PC-9 (cell line): ENCODE measurements around the gene KIFC1. TPM values are rescaled to one million over a fixed set of nuclear protein-coding genes. Genes with fewer than 3 reads are reported as not detected.

Experiments
- BruUV-seq: library from RNA; stranded (reverse); fragments of 400-500 nt; replicated peaks from 2 replicates; lab custom pipeline; 2021; lab: Mats Ljungman, UMichigan
- CTCF ChIA-PET: fragments of 300-600 bp; sonication (Branson Sonifier 250); formaldehyde crosslinking; loops from one replicate; lab custom pipeline; 2022; ENCODE audit warnings: antibody characterized with exemption; lab: Charles Lee
- POLR2A ChIA-PET: fragments of 300-600 bp; sonication (Branson Sonifier 250); formaldehyde crosslinking; loops from one replicate; lab custom pipeline; 2022; ENCODE audit warnings: antibody characterized with exemption; ENCODE audit not compliant: unreplicated experiment; lab: Charles Lee
- DNase-seq, 2 experiments: peaks; one replicate each; pipeline versions ENCODE4 v3.0.0 to v3.0.0-alpha.2; 2015 to 2022; ENCODE audit warnings: mixed read lengths in 1 of 2
- H2AFZ ChIP-seq: fragments of 200-600 bp; sonication (generic); 2 replicates; pipeline ENCODE4 v1.8.1; 2017; ENCODE audit warnings: antibody characterized with exemption
- H3F3A ChIP-seq: fragments of 200-600 bp; sonication (generic); 2 replicates; pipeline ENCODE4 v1.8.1; 2017; ENCODE audit warnings: antibody characterized with exemption, mild to moderate bottlenecking, low read depth; ENCODE audit not compliant: insufficient read depth
- H3K27ac ChIP-seq: fragments of 200-600 bp; sonication (generic); 2 replicates; pipeline ENCODE4 v1.6.1; 2016; ENCODE audit warnings: mixed run types
- H3K27me3 ChIP-seq: fragments of 200-600 bp; sonication (generic); 2 replicates; pipeline ENCODE4 v1.6.1; 2016; ENCODE audit warnings: low read depth, mixed run types; ENCODE audit not compliant: insufficient read depth
- H3K36me3 ChIP-seq: fragments of 200-600 bp; sonication (generic); 2 replicates; pipeline ENCODE4 v1.6.1; 2016; ENCODE audit warnings: low read depth, mixed run types
- H3K4me1 ChIP-seq: fragments of 200-600 bp; sonication (generic); replicated peaks from 2 replicates; pipeline ENCODE4 v1.6.1; 2016; ENCODE audit warnings: mixed run types; ENCODE audit not compliant: insufficient read depth
- H3K4me2 ChIP-seq: fragments of 200-600 bp; sonication (generic); 2 replicates; pipeline ENCODE4 v1.6.1; 2017; ENCODE audit warnings: mixed run types
- H3K4me3 ChIP-seq: fragments of 200-600 bp; sonication (generic); 2 replicates; pipeline ENCODE4 v1.6.1; 2016; ENCODE audit warnings: mixed run types
- H3K79me2 ChIP-seq: fragments of 200-600 bp; sonication (generic); 2 replicates; pipeline ENCODE4 v1.6.1; 2017; ENCODE audit warnings: low read depth, mixed run types
- H3K9me2 ChIP-seq: fragments of 200-600 bp; sonication (generic); 2 replicates; pipeline ENCODE4 v1.8.1; 2017; ENCODE audit warnings: mild to moderate bottlenecking; ENCODE audit not compliant: insufficient read depth
- H3K9me3 ChIP-seq: fragments of 200-600 bp; sonication (generic); 2 replicates; pipeline ENCODE4 v1.8.1; 2016; ENCODE audit warnings: low read depth; ENCODE audit not compliant: insufficient read depth
- H4K20me1 ChIP-seq: fragments of 200-600 bp; sonication (generic); 2 replicates; pipeline ENCODE4 v1.8.1; 2017; ENCODE audit not compliant: insufficient read depth
- CTCF ChIP-seq: fragments of 200-600 bp; sonication (generic); conservative IDR thresholded peaks from 2 replicates; pipeline ENCODE4 v1.6.1; 2017; ENCODE audit warnings: mixed run types, antibody characterized with exemption, mild to moderate bottlenecking, moderate library complexity
- EZH2 ChIP-seq: fragments of 200-600 bp; sonication (generic); IDR thresholded peaks from 2 replicates; pipeline ENCODE4 v1.8.0; 2017; ENCODE audit warnings: antibody characterized with exemption, low read depth
- intact Hi-C: fragments of 100-400 bp; cut with micrococcal nuclease; formaldehyde crosslinking; loops from one replicate; pipeline ENCODE4 v1.10.0; 2022; ENCODE audit not compliant: unreplicated experiment
- total RNA-seq: library from RNA; stranded (reverse); gene quantifications from 2 replicates; pipeline ENCODE4 v1.2.3, GENCODE V29; 2021

Gene KIFC1
- total RNA-seq, 1 experiment from 2014 or later = 91.4 TPM

GRCh38 chr6:33446356-33446755 is 54.7 kb downstream of the KIFC1 start:
- H3K27me3 ChIP-seq = no peaks in the 10 kb centered on the region
- no peaks in the 10 kb centered on the region for H3K4me1 ChIP-seq
- no peak for TF ChIP-seq EZH2
- no peak for TF ChIP-seq CTCF
- H3K9me2 ChIP-seq = no peaks in the 10 kb centered on the region
- DNase-seq = no peak
- H3K4me2 ChIP-seq = no peak overlapping the region
- H3K36me3 ChIP-seq = no peaks in the 10 kb centered on the region
- H3K79me2 ChIP-seq = no peaks in the 10 kb centered on the region
- H2AFZ ChIP-seq = no peak overlapping the region
- ChIA-PET CTCF (no interaction called here), POLR2A (no interaction called here)
- H3K27ac ChIP-seq = no peak overlapping the region
- BruUV-seq = no TSS peak
- H3K4me3 ChIP-seq = no peak overlapping the region
- no peaks in the 10 kb centered on the region for H3K9me3 ChIP-seq
- intact Hi-C loops = no loop called here
- H3F3A ChIP-seq = peaks cover 4% of the 10 kb centered on the region; the same call in 1 of the 2 replicates
- no peaks in the 10 kb centered on the region for H4K20me1 ChIP-seq

GRCh38 chr6:33450434-33450833 is 58.8 kb downstream of the KIFC1 start:
- H2AFZ ChIP-seq = no peak overlapping the region
- no peaks in the 10 kb centered on the region for H3K27me3 ChIP-seq
- no peak for DNase-seq
- no peaks in the 10 kb centered on the region for H3K9me2 ChIP-seq
- no peak overlapping the region for H3K4me3 ChIP-seq
- H3K9me3 ChIP-seq = no peaks in the 10 kb centered on the region
- no peak overlapping the region for H3K27ac ChIP-seq
- no peaks in the 10 kb centered on the region for H3F3A ChIP-seq
- H3K4me2 ChIP-seq = no peak overlapping the region
- peaks cover 14% of the 10 kb centered on the region for H3K79me2 ChIP-seq
- no peaks in the 10 kb centered on the region for H4K20me1 ChIP-seq
- BruUV-seq = no TSS peak
- POLR2A ChIA-PET = no interaction called here
- H3K36me3 ChIP-seq = no peaks in the 10 kb centered on the region
- intact Hi-C loops = loop anchor here (5.0 kb wide), 1 partner anchor 38 kb away; the partner anchor contains the start of gene PHF1
- CTCF ChIA-PET = no interaction called here
- peaks cover 5% of the 10 kb centered on the region for H3K4me1 ChIP-seq
- no peak for TF ChIP-seq CTCF
- TF ChIP-seq EZH2 = no peak

- Histone ChIP-seq H3K79me2 (peaks cover 19% of the 10 kb centered on the region), H3K9me2 (no peaks in the 10 kb centered on the region), H3K4me1 (peaks cover 6% of the 10 kb centered on the region), H3F3A (no peaks in the 10 kb centered on the region), H3K4me3 (no peak overlapping the region), H3K27me3 (no peaks in the 10 kb centered on the region), H3K27ac (no peak overlapping the region), H3K36me3 (no peaks in the 10 kb centered on the region), H3K4me2 (no peak overlapping the region), H3K9me3 (no peaks in the 10 kb centered on the region), H4K20me1 (no peaks in the 10 kb centered on the region), H2AFZ (no peak overlapping the region)
- ChIA-PET POLR2A (no interaction called here), CTCF (no interaction called here)
- intact Hi-C loops = loop anchor here (5.0 kb wide), 1 partner anchor 39 kb away; the partner anchor contains the start of gene PHF1
- no peak for DNase-seq
- no TSS peak for BruUV-seq
- TF ChIP-seq EZH2 = no peak
- no peak for TF ChIP-seq CTCF
Measured at GRCh38 chr6:33451606-33452005, 60.0 kb downstream of the KIFC1 start.
